Diencephalon (tissue), 1 donor: ENCODE data around the gene ABL1. TPM values are rescaled to one million over a fixed set of nuclear protein-coding genes. Genes with fewer than 3 reads are reported as not detected.

Experiments
- total RNA-seq: library from RNA; depleted of rRNA; stranded (reverse); fragments of >200 nt; gene quantifications from one replicate; pipeline ENCODE4 v1.2.3, GENCODE V29; 2014

The ABL1 gene
- 29.5 TPM for total RNA-seq

DNA sequence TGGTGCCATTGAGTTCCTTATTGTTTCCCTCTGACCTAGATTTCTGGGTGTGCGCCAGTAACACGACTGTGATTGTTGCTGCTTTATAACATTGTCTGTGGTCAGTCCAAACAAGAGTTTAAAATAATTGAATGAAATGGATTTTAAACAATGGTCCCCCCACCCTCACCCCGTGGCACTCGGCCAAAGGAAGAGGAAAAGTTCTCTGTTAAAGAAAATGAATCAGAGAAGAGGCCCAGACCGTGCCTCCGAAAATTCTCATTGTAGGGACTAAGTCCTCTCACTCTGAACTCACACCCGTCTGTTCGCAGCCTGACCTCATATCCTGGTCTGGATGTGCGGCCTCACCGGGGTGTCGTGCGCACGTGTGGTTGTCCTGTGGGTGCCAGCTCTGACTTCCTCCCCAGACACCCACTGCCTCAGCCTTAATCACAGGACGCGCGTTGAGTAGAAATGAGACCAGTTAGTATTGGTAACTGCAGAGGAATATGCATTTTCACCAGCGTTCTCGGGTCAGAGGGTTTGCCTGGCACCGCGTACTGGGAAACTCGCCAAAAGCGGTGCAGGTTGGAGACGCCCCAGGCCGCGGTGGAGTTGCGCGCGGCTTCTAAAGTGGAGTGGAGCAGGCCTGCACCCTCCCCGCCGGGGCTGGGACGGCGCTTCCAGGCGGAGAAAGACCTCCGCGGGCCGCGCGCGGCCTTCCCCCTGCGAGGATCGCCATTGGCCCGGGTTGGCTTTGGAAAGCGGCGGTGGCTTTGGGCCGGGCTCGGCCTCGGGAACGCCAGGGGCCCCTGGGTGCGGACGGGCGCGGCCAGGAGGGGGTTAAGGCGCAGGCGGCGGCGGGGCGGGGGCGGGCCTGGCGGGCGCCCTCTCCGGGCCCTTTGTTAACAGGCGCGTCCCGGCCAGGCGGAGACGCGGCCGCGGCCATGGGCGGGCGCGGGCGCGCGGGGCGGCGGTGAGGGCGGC is at the start of gene ABL1:
ABL1 (plus strand) TSS at position 884 of the 966 bp plus-strand sequence. CDS start 193 bp downstream, outside the sequence.

DNA sequence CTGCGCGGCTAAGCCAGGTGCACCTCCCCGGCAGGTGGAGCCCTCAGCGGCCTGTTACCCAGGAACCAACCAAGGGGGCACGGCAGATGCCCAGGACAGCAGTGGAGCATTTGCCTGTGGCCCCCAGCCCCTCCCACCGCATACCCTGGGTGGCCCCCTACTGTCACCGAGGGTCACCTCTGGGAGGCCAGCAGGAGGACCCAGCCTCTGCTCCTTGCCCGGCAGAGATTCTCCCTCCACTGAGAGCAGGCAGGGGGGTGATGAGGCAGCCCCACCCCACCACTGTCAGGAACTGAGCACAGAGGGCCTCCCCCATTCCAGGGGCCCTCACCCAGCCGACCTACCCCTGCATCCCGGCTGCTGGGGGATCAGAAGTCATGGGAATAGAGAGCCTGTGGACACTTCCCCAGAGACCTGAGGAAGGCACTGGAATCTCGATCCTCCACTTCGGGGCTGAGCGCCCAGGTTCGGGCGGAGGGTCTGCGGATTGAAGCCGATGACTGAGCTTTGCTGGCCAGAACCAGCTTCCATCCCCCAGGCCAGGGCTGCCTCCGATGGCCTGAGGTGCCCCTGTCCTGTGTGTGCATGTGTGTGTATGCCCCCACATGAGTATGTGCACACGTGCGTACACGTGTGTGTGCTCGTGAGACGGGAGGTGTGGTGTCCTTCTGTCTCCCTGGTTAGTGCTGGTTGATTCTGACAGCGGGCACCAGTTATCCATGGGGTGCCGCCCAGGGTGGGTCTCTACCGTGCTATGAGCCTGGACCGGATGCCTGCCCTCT is 61.4 kb downstream of the ABL1 start, which contains the start of gene QRFP:
QRFP (minus strand) TSS at position 580 of the 782 bp plus-strand sequence. CDS start 2,974 bp downstream, outside the sequence.

Other genes starting within 250 kb of the ABL1 start
- gene PRDM12, start 170.7 kb upstream of the ABL1 start, total RNA-seq = 0.46 TPM
- 39.4 TPM for gene EXOSC2, start 141.5 kb upstream of the ABL1 start, total RNA-seq
- not detected for gene QRFP, start 61.6 kb downstream of the ABL1 start, total RNA-seq
- 2.1 TPM for gene FIBCD1, start 104.0 kb downstream of the ABL1 start, total RNA-seq
- 3.7 TPM for gene LAMC3, start 173.9 kb downstream of the ABL1 start, total RNA-seq